Skin of body (tissue), 3 donors: ENCODE data around the gene SPRR2D. TPM values are rescaled to one million over a fixed set of nuclear protein-coding genes. Genes with fewer than 3 reads are reported as not detected.
"Not testable (repeated sequence)": the region's sequence is repeated elsewhere in the genome, so short reads cannot be mapped to it uniquely, and the experiment has no call there.

Experiments used
- DNase-seq: peaks from one replicate; lab custom pipeline; 2025; lab: John Stamatoyannopoulos, UW
- small RNA-seq: library from RNA; depleted of rRNA; stranded (forward); fragments of <200 nt; gene quantifications from one replicate; pipeline ENCODE3, GENCODE V24; 2014; ENCODE audit warnings: low replicate concordance
- total RNA-seq: library from RNA; depleted of rRNA; stranded (reverse); fragments of >200 nt; gene quantifications from one replicate; pipeline ENCODE4 v1.2.3, GENCODE V29; 2014

Gene SPRR2D
- total RNA-seq, 1 donor from 2014 or later: 11.3 TPM

DNA sequence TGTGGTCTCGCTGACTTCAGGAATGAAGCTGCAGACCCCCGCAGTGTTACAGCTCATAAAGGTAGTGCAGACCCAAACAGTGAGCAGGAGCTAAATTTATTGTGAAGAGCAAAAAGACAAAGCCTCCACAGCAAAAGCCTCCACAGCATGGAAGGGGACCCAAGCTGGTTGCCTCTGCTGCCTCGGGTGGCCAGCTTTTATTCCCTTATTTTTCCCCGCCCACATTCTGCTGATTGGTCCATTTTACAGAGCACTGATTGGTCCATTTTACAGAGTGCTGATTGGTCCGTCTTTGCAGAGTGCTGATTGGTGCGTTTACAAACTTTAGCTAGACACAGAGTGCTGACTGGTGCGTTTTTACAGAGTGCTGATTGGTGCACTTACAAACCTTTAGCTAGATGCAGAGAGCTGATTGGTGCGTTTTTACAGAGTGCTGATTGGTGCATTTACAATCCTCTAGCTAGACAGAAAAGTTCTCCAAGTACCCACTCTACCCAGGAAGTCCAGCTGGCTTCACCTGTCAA is 29.6 kb downstream of the SPRR2D start:
- not testable (repeated sequence) for DNase-seq

DNA sequence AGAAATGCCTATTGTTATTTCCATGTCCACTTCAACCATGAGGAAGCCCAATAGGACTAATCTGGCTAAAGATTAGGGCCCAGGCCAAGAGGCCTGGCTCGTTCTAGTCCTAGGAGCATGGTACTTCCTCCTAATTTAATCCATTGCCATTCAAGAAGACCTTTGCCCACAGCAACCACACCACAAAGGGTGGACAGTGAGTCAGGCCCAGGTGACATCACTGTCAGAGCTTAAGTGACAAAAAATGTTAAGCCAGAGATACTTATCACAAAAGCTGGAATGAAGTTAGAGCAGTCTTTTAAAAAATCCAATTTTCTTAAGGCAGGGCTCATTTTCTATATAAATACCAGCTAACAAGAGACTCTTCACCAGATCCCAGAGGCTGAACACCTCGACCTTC is 39.5 kb downstream of the SPRR2D start, which contains the start of gene SPRR3:
Gene SPRR3, plus strand, starts transcription at position 368 of the 400 bp plus-strand sequence. CDS start 1,272 bp downstream, outside the sequence.
- no peak for DNase-seq

DNA sequence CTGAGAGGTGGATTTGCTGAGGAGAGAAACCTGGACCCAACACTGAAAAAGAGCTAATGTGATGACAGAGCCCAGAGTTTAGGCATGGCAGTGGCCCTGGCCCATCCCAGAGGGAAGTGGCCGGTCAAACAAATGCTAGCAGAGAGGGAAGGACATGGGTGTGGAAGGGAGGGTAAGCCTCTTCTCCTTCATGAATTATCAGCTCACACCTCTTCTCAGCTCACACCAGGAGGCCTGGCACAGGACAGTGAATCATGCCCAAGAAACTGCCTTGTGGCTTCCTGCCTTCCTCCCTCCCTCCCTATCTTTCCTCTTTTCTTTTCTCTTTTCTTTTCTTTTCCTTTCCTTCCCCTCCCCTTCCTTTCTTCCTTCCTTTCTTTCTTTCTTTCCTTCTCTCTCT is 40.6 kb downstream of the SPRR2D start:
- DNase-seq: no peak

- no peak for DNase-seq
These were observed 41.1 kb downstream of the SPRR2D start for GRCh38 chr1:152999818-153000217.

DNA sequence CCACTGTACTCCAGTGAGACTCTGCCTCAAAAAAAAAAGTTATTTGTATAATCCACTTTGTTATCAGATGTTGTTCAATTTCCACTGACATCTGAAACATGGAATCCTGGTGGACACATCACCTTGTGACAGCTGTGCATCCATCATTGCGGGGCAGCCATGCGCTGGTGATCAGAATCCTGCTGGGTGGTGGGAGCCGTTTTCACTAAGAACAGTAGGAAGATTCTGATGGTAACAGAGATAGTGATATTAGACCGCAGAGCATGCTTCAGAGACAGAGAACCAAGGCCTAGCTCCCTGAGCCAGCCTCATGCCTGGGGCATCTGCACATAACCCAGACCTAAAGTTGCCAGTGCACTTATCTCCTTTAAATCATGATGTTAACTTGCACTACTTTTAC is 42.4 kb downstream of the SPRR2D start:
- no peak for DNase-seq

DNA sequence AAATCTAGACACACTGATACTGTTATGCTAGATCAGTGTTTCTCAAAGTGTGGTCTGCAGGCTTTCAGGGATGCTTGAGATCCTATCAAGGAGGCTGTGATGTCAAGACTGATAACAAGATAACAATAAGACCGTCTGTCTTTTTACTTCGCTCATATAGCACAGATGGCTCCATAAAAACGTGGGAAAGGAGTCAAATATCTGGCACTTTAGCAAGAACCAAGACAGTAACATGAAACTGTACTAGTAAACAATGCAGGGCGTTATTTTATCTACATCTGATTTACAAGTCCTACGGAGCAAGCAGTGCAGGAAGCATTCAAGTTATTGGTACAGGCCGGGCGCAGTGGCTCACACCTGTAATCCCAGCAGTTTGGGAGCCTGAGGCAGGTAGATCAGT is 43.0 kb downstream of the SPRR2D start:
- DNase-seq: no peak

DNA sequence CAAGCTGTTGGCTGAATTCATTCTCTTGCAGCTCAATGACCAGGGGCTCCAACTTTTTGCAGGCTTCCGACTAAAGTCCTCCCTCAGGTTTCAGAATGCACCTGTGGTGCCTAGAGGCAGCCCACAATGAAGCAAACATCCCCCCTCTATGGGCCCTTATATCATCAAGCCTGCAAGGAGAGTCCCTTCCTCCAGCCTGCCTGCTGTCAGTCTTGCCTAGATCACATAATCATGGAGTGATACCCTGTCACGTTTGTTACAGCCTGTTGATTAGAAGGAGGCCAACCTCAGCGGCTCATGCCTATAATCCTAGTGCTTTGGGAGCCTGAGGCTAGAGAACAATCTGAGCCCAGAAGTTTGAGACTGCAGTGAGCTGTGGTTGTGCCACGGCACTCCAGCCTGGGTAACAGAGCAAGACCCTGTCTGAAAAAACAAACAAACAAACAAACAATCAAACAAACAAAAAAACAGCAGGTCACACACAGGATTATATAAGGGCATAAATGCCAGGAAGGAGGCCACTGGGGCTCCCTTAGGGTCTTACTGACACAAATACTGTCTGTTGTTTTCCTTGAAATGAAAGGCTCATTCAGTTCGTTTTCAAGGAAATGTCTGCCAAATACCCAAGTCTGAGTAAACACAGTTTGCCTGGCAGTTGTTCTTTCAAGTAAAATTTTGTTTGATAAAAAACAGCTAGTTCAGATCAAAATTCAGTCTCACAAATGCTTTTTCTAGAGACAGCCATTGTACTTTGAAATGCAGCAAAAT is 44.1 kb downstream of the SPRR2D start:
- no peak for DNase-seq

DNA sequence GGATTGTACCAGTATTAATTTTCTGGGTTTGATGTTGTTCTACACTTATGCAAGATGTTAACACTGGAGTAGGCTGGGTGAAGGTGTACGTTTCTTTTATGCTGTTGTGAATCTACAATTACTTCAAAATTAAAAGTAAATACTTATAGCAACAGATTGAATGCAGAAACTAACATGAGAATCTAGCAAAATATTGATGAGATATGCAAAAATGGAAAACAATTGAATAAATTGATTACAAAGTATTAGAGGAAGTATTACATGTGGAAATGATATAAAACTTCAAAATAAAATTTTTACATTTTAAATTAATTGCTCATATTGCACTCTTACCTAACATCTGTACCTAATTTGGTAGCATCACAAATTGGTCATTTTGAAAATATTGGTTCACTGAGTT is 45.1 kb downstream of the SPRR2D start:
- DNase-seq: no peak

DNA sequence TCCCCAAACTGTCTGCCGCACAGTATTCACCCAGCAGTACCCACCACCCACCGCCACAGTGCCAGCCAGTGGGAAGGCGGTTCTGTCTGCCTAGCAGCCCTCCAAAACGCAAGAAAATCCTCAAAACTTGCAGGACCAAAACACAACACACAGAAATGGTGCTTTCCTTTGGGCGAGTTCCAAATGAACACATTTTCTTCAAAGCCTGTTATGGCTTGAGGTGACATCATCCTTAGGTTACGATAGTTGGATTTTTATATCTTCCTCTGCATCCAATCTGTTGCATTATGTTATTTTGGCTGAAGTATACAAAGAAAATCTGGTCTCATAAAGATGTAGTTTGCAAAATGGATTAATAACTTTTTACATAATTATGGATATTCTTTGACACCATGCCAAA is 47.7 kb downstream of the SPRR2D start:
- no peak for DNase-seq

Small RNA genes lying within 50 kb of the gene (small RNA-seq; reads per million reads assigned to genes)
- not detected for gene AL356867.1
- not detected for gene RF00322

Other genes starting within 250 kb of the SPRR2D start
- 1.4 TPM for gene LCE1D, start 244.4 kb downstream of the SPRR2D start, total RNA-seq
- gene LCE1C, start 234.5 kb downstream of the SPRR2D start, total RNA-seq: 9.3 TPM
- gene LCE1B, start 229.1 kb downstream of the SPRR2D start, total RNA-seq: 1.9 TPM
- gene LCE1A, start 213.6 kb downstream of the SPRR2D start, total RNA-seq: 1.7 TPM
- 4.4 TPM for gene LCE6A, start 198.3 kb downstream of the SPRR2D start, total RNA-seq
- gene LCE7A, start 181.1 kb downstream of the SPRR2D start, total RNA-seq: not detected
- not detected for gene SMCP, start 162.8 kb downstream of the SPRR2D start, total RNA-seq
- gene IVL, start 132.6 kb downstream of the SPRR2D start, total RNA-seq: 71.5 TPM
- 1.8 TPM for gene SPRR5, start 93.9 kb downstream of the SPRR2D start, total RNA-seq
- 17.7 TPM for gene SPRR4, start 70.5 kb downstream of the SPRR2D start, total RNA-seq
- gene SPRR1A, start 57.0 kb downstream of the SPRR2D start, total RNA-seq: 6.1 TPM
- 0.69 TPM for gene SPRR3, start 39.4 kb downstream of the SPRR2D start, total RNA-seq
- gene SPRR1B, start 9.9 kb downstream of the SPRR2D start, total RNA-seq: 22.3 TPM
- gene SPRR2A, start 16.4 kb upstream of the SPRR2D start, total RNA-seq: 1.6 TPM
- gene SPRR2B, start 30.5 kb upstream of the SPRR2D start, total RNA-seq: not detected
- gene SPRR2E, start 53.4 kb upstream of the SPRR2D start, total RNA-seq: 16.7 TPM
- gene SPRR2F, start 72.4 kb upstream of the SPRR2D start, total RNA-seq: not detected
- 13.6 TPM for gene SPRR2G, start 109.8 kb upstream of the SPRR2D start, total RNA-seq
- gene LELP1, start 162.3 kb upstream of the SPRR2D start, total RNA-seq: not detected
- 187 TPM for gene PRR9, start 176.5 kb upstream of the SPRR2D start, total RNA-seq
- gene LORICRIN, start 218.6 kb upstream of the SPRR2D start, total RNA-seq: 39.6 TPM